HCT116 (cell line): ENCODE measurements around the gene ROGDI.

Source experiments
- ATF3 ChIP-seq: IDR thresholded peaks from 2 replicates; pipeline ENCODE4 v1.6.1; 2012
- CEBPB ChIP-seq: IDR thresholded peaks from 2 replicates; pipeline ENCODE4 v1.6.1; 2012; ENCODE audit warnings: low read depth
- EZH2 ChIP-seq: fragments of 200-600 bp; sonication (generic); IDR thresholded peaks from 2 replicates; pipeline ENCODE4 v1.6.1; 2017; ENCODE audit warnings: antibody characterized with exemption, mixed run types
- POLR2AphosphoS5 ChIP-seq: IDR thresholded peaks from 2 replicates; pipeline ENCODE4 v1.6.1; 2011; ENCODE audit warnings: mild to moderate bottlenecking, low read depth, low read length, moderate library complexity
- SRF ChIP-seq: IDR thresholded peaks from 2 replicates; pipeline ENCODE4 v1.6.1; 2012; ENCODE audit warnings: low read depth
- YY1 ChIP-seq: IDR thresholded peaks from 2 replicates; pipeline ENCODE4 v1.6.1; 2011; ENCODE audit warnings: low read length, low read depth, moderate library complexity, mild to moderate bottlenecking; ENCODE audit not compliant: insufficient replicate concordance; ENCODE audit errors: extremely low read depth
- TF ChIP-seq, protein P1 (sequence below), 3 experiments: fragments of 200-600 bp in 1 of 3; sonication (generic) in 1 of 3; IDR thresholded peaks in 2 of 3; conservative IDR thresholded peaks in 1 of 3; 2 replicates each; pipeline ENCODE4 v1.5.1; 2012 to 2017; ENCODE audit warnings: low read depth in 2 of 3, low read length in 2 of 3, antibody characterized with exemption in 1 of 3, borderline replicate concordance in 1 of 3, control low read depth in 1 of 3, mild to moderate bottlenecking in 1 of 3, mixed read lengths in 1 of 3, mixed run types in 1 of 3, moderate library complexity in 1 of 3; ENCODE audit not compliant: insufficient read depth in 1 of 3
- TF ChIP-seq, protein P2 (sequence below): IDR thresholded peaks from 2 replicates; pipeline ENCODE4 v1.6.1; 2012; ENCODE audit warnings: low read depth

GRCh38 chr16:4847774-4848587 lies 45.5 kb upstream of the ROGDI start:
- TF ChIP-seq, protein P1, sequence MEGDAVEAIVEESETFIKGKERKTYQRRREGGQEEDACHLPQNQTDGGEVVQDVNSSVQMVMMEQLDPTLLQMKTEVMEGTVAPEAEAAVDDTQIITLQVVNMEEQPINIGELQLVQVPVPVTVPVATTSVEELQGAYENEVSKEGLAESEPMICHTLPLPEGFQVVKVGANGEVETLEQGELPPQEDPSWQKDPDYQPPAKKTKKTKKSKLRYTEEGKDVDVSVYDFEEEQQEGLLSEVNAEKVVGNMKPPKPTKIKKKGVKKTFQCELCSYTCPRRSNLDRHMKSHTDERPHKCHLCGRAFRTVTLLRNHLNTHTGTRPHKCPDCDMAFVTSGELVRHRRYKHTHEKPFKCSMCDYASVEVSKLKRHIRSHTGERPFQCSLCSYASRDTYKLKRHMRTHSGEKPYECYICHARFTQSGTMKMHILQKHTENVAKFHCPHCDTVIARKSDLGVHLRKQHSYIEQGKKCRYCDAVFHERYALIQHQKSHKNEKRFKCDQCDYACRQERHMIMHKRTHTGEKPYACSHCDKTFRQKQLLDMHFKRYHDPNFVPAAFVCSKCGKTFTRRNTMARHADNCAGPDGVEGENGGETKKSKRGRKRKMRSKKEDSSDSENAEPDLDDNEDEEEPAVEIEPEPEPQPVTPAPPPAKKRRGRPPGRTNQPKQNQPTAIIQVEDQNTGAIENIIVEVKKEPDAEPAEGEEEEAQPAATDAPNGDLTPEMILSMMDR (IDR thresholded peaks at IDR 0.05 in 2 of 3, conservative IDR thresholded peaks at IDR 0.05 in 1 of 3; ENCODE audit: borderline replicate concordance in 1 of 3, insufficient read depth in 1 of 3, low read depth in 2 of 3, low read length in 2 of 3): no peak
- no peak for TF ChIP-seq SRF
- no peak for TF ChIP-seq ATF3
- TF ChIP-seq EZH2: no peak
- no peak for TF ChIP-seq POLR2AphosphoS5
- no peak for TF ChIP-seq YY1
- TF ChIP-seq, protein P2, sequence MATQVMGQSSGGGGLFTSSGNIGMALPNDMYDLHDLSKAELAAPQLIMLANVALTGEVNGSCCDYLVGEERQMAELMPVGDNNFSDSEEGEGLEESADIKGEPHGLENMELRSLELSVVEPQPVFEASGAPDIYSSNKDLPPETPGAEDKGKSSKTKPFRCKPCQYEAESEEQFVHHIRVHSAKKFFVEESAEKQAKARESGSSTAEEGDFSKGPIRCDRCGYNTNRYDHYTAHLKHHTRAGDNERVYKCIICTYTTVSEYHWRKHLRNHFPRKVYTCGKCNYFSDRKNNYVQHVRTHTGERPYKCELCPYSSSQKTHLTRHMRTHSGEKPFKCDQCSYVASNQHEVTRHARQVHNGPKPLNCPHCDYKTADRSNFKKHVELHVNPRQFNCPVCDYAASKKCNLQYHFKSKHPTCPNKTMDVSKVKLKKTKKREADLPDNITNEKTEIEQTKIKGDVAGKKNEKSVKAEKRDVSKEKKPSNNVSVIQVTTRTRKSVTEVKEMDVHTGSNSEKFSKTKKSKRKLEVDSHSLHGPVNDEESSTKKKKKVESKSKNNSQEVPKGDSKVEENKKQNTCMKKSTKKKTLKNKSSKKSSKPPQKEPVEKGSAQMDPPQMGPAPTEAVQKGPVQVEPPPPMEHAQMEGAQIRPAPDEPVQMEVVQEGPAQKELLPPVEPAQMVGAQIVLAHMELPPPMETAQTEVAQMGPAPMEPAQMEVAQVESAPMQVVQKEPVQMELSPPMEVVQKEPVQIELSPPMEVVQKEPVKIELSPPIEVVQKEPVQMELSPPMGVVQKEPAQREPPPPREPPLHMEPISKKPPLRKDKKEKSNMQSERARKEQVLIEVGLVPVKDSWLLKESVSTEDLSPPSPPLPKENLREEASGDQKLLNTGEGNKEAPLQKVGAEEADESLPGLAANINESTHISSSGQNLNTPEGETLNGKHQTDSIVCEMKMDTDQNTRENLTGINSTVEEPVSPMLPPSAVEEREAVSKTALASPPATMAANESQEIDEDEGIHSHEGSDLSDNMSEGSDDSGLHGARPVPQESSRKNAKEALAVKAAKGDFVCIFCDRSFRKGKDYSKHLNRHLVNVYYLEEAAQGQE: no peak
- no peak for TF ChIP-seq CEBPB
